HepG2 (cell line): ENCODE results near the gene PLCB1. TPM values are rescaled to one million over a fixed set of nuclear protein-coding genes. Genes with fewer than 3 reads are reported as not detected.

Source experiments
- BCL3 ChIP-seq: sonication (generic); formaldehyde crosslinking; IDR thresholded peaks from 2 replicates; pipeline ENCODE4 v1.5.1; 2020; ENCODE audit warnings: mild to moderate bottlenecking, missing genetic modification reagents, moderate library complexity
- CSRNP2 ChIP-seq: sonication (generic); formaldehyde crosslinking; conservative IDR thresholded peaks from 2 replicates; pipeline ENCODE4 v1.8.0; 2022; ENCODE audit warnings: low read depth, missing genetic modification reagents
- HIVEP1 ChIP-seq: sonication (generic); formaldehyde crosslinking; IDR thresholded peaks from 2 replicates; pipeline ENCODE4 v1.4.0; 2020; ENCODE audit warnings: mild to moderate bottlenecking, missing genetic modification reagents
- HOXA3 ChIP-seq: sonication (generic); formaldehyde crosslinking; IDR thresholded peaks from 2 replicates; pipeline ENCODE4 v1.5.0; 2020; ENCODE audit warnings: missing genetic modification reagents
- NFATC3 ChIP-seq: sonication (generic); formaldehyde crosslinking; IDR thresholded peaks from 2 replicates; pipeline ENCODE4 v1.5.1; 2020; ENCODE audit warnings: mild to moderate bottlenecking, missing genetic modification reagents
- PLSCR1 ChIP-seq: sonication (generic); formaldehyde crosslinking; IDR thresholded peaks from 2 replicates; pipeline ENCODE4 v1.5.0; 2020; ENCODE audit warnings: missing genetic modification reagents, mild to moderate bottlenecking, borderline replicate concordance
- RBFOX2 ChIP-seq: fragments of 200-400 bp; formaldehyde crosslinking; IDR thresholded peaks from 2 replicates; pipeline ENCODE4 v1.6.1; 2017; ENCODE audit warnings: low read depth, mild to moderate bottlenecking, low read length
- SP5 ChIP-seq: IDR thresholded peaks from 2 replicates; pipeline ENCODE4 v1.6.1; 2016; ENCODE audit warnings: low read depth, borderline replicate concordance
- TIGD3 ChIP-seq: sonication (generic); formaldehyde crosslinking; IDR thresholded peaks from 2 replicates; pipeline ENCODE4 v1.5.1; 2020; ENCODE audit warnings: mild to moderate bottlenecking, missing genetic modification reagents, borderline replicate concordance
- ZFP37 ChIP-seq: sonication (generic); formaldehyde crosslinking; IDR thresholded peaks from 2 replicates; pipeline ENCODE4 v1.4.0; 2020; ENCODE audit warnings: missing genetic modification reagents, borderline replicate concordance
- ZKSCAN8 ChIP-seq: IDR thresholded peaks from 2 replicates; pipeline ENCODE4 v1.6.1; 2016; ENCODE audit warnings: borderline replicate concordance, missing genetic modification reagents, missing compliant biosample characterization
- ZNF101 ChIP-seq: sonication (generic); formaldehyde crosslinking; IDR thresholded peaks from 2 replicates; pipeline ENCODE4 v1.4.0; 2020; ENCODE audit warnings: mild to moderate bottlenecking, low read depth, missing genetic modification reagents, borderline replicate concordance
- ZNF292 ChIP-seq: sonication (generic); formaldehyde crosslinking; IDR thresholded peaks from 2 replicates; pipeline ENCODE4 v1.8.1; 2022; ENCODE audit warnings: mild to moderate bottlenecking, low read depth, missing genetic modification reagents, borderline replicate concordance
- ZNF414 ChIP-seq: sonication (generic); formaldehyde crosslinking; IDR thresholded peaks from 2 replicates; pipeline ENCODE4 v1.5.0; 2020; ENCODE audit warnings: missing genetic modification reagents
- ZNF530 ChIP-seq: sonication (generic); formaldehyde crosslinking; IDR thresholded peaks from 2 replicates; pipeline ENCODE4 v1.5.0; 2020; ENCODE audit warnings: low read depth, mild to moderate bottlenecking, missing genetic modification reagents
- ZNF574 ChIP-seq: sonication (generic); formaldehyde crosslinking; IDR thresholded peaks from 2 replicates; pipeline ENCODE4 v1.4.0; 2020; ENCODE audit warnings: missing genetic modification reagents
- ZNF724P ChIP-seq: sonication (generic); formaldehyde crosslinking; IDR thresholded peaks from 2 replicates; pipeline ENCODE4 v1.8.0; 2022; ENCODE audit warnings: missing genetic modification reagents, borderline replicate concordance
- ZNF749 ChIP-seq: sonication (generic); formaldehyde crosslinking; IDR thresholded peaks from 2 replicates; pipeline ENCODE4 v1.8.0; 2022; ENCODE audit warnings: mild to moderate bottlenecking, missing genetic modification reagents, moderate library complexity, borderline replicate concordance
- ZNF768 ChIP-seq: sonication (generic); formaldehyde crosslinking; IDR thresholded peaks from 2 replicates; pipeline ENCODE4 v1.4.0; 2020; ENCODE audit warnings: missing genetic modification reagents
- ZSCAN21 ChIP-seq: sonication (generic); formaldehyde crosslinking; IDR thresholded peaks from 2 replicates; pipeline ENCODE4 v1.8.0; 2022; ENCODE audit warnings: mild to moderate bottlenecking, missing genetic modification reagents, moderate library complexity, borderline replicate concordance
- polyA plus RNA-seq, 8 experiments: library from polyadenylated mRNA; depleted of rRNA in 3 of 8; stranded (reverse) in 7 of 8; unstranded in 1 of 8; fragments of >200 nt; fragmentation: Illumina TruSeq in 4 of 8; extraction: Trizol in 4 of 8; gene quantifications; 2 replicates each; pipeline versions ENCODE4 v1.2.1 to v1.2.3, GENCODE V29; 2011 to 2016; ENCODE audit warnings: low read depth in 4 of 8, missing spikeins in 1 of 8, mixed read lengths in 1 of 8; ENCODE audit not compliant: insufficient read depth in 1 of 8
- total RNA-seq, 5 experiments: library from RNA; depleted of rRNA; stranded (reverse); fragments of >200 nt; fragmentation: Illumina TruSeq; extraction: Trizol; gene quantifications; 2 replicates each; pipeline ENCODE4 v1.2.3, GENCODE V29; 2016; ENCODE audit warnings: low read depth in 1 of 5

PLCB1 gene
- total and polyA plus RNA-seq, 2 of the 13 experiments (the other 11 are each of a cell fraction or from before 2014, with no cell fraction given): 42.4 to 55.9 TPM

- TF ChIP-seq ZNF749 (CRISPR knock-in tag) (no peak), HIVEP1 (no peak), BCL3 (CRISPR knock-in tag) (no peak), CSRNP2 (no peak), ZNF530 (CRISPR knock-in tag) (no peak), SP5 (CRISPR knock-in tag) (no peak), NFATC3 (no peak), HOXA3 (CRISPR knock-in tag) (peak; percentile 38; the same call in 1 of the 2 replicates), ZFP37 (no peak), ZSCAN21 (CRISPR knock-in tag) (peak; percentile 47; the same call in 1 of the 2 replicates), ZNF574 (CRISPR knock-in tag) (no peak), ZNF768 (no peak), ZNF292 (CRISPR knock-in tag) (peak; percentile 43; the same call in 1 of the 2 replicates), TIGD3 (no peak), PLSCR1 (CRISPR knock-in tag) (no peak), ZNF101 (CRISPR knock-in tag) (no peak), RBFOX2 (no peak), ZNF414 (CRISPR knock-in tag) (no peak), ZKSCAN8 (CRISPR knock-in tag) (no peak), ZNF724P (CRISPR knock-in tag) (no peak)
These were observed 712.1 kb downstream of the PLCB1 start (continued) for GRCh38 chr20:8844179-8844578.
